Body of pancreas (tissue), 4 donors: ENCODE measurements around the gene GAD1.

Experiments
- CTCF ChIP-seq, 7 experiments: fragments of 450-650 bp in 4 of 7; fragments of 200-600 bp in 3 of 7; sonication (generic) in 3 of 7; IDR thresholded peaks; one replicate each; pipeline ENCODE4 v1.5.1; 2016 to 2019; ENCODE audit warnings: antibody characterized with exemption in 7 of 7
- POLR2A ChIP-seq, 3 donors: fragments of 450-650 bp; IDR thresholded peaks; one replicate each; pipeline ENCODE4 v1.6.1; 2016; ENCODE audit warnings: antibody characterized with exemption in 3 of 3, mild to moderate bottlenecking in 2 of 3

GRCh38 chr2:170897108-170897507 is 80.4 kb downstream of the GAD1 start:
- TF ChIP-seq CTCF (IDR thresholded peaks at IDR 0.05), result no peak
- no peak for TF ChIP-seq POLR2A (IDR thresholded peaks at IDR 0.05)
